H9 (cell line): ENCODE measurements around the gene C1QTNF7. TPM values are rescaled to one million over a fixed set of nuclear protein-coding genes. Genes with fewer than 3 reads are reported as not detected.

Experiments
- DNase-seq: peaks from one replicate; pipeline ENCODE4 v3.0.0-alpha.2; 2017
- H2AFZ ChIP-seq: one replicate; pipeline ENCODE4 v1.6.1; 2013; ENCODE audit warnings: mild to moderate bottlenecking, low read length, control low read depth, moderate library complexity
- H2AK5ac ChIP-seq: 2 replicates; pipeline ENCODE4 v1.6.1; 2013; ENCODE audit warnings: low read length, control low read depth, mixed read lengths; ENCODE audit not compliant: insufficient read length
- H2BK120ac ChIP-seq: one replicate; pipeline ENCODE4 v1.6.1; 2013; ENCODE audit warnings: low read depth, mild to moderate bottlenecking, low read length, control low read depth, inconsistent platforms; ENCODE audit not compliant: poor library complexity, severe bottlenecking
- H2BK12ac ChIP-seq: 2 replicates; pipeline ENCODE4 v1.6.1; 2013; ENCODE audit warnings: low read length, control low read depth, mixed read lengths, low read depth; ENCODE audit not compliant: insufficient read length
- H2BK15ac ChIP-seq: 2 replicates; pipeline ENCODE4 v1.6.1; 2013; ENCODE audit warnings: low read depth, low read length, control low read depth
- H2BK20ac ChIP-seq: one replicate; pipeline ENCODE4 v1.6.1; 2013; ENCODE audit warnings: low read depth, mild to moderate bottlenecking, low read length, control low read depth, inconsistent platforms; ENCODE audit not compliant: poor library complexity, severe bottlenecking
- H2BK5ac ChIP-seq: 2 replicates; pipeline ENCODE4 v1.6.1; 2013; ENCODE audit warnings: low read length, control low read depth, mixed read lengths; ENCODE audit not compliant: insufficient read length
- H3K14ac ChIP-seq: 2 replicates; pipeline ENCODE4 v1.6.1; 2013; ENCODE audit warnings: low read length, control low read depth; ENCODE audit not compliant: insufficient read depth
- H3K18ac ChIP-seq: 2 replicates; pipeline ENCODE4 v1.6.1; 2013; ENCODE audit warnings: low read depth, mild to moderate bottlenecking, mixed read lengths, low read length, control low read depth; ENCODE audit not compliant: insufficient read length
- H3K23ac ChIP-seq: 2 replicates; pipeline ENCODE4 v1.6.1; 2013; ENCODE audit warnings: low read length, control low read depth, mixed read lengths, low read depth; ENCODE audit not compliant: insufficient read length
- H3K23me2 ChIP-seq: 2 replicates; pipeline ENCODE4 v1.6.1; 2013; ENCODE audit warnings: low read depth, mild to moderate bottlenecking, mixed read lengths, low read length, control low read depth; ENCODE audit not compliant: insufficient read length, poor library complexity, severe bottlenecking
- H3K27ac ChIP-seq: 2 replicates; pipeline ENCODE4 v1.5.1; 2013; ENCODE audit warnings: low read length, control low read depth, mixed read lengths, low read depth; ENCODE audit not compliant: insufficient read length
- H3K27me3 ChIP-seq: 2 replicates; pipeline ENCODE4 v1.6.1; 2013; ENCODE audit warnings: low read length, control low read depth, inconsistent platforms; ENCODE audit not compliant: insufficient read depth
- H3K4ac ChIP-seq: 2 replicates; pipeline ENCODE4 v1.6.1; 2013; ENCODE audit warnings: low read depth, mild to moderate bottlenecking, control low read depth, inconsistent platforms, low read length, moderate library complexity
- H3K4me1 ChIP-seq: 2 replicates; pipeline ENCODE4 v1.6.1; 2013; ENCODE audit warnings: low read length, control low read depth, inconsistent platforms; ENCODE audit not compliant: insufficient read depth
- H3K4me2 ChIP-seq: 2 replicates; pipeline ENCODE4 v1.6.1; 2013; ENCODE audit warnings: low read length, control low read depth, mixed read lengths; ENCODE audit not compliant: insufficient read length, insufficient read depth
- H3K56ac ChIP-seq: 2 replicates; pipeline ENCODE4 v1.6.1; 2013; ENCODE audit warnings: low read depth, mild to moderate bottlenecking, mixed read lengths, low read length, control low read depth; ENCODE audit not compliant: insufficient read length
- H3K79me1 ChIP-seq: 2 replicates; pipeline ENCODE4 v1.6.1; 2013; ENCODE audit warnings: low read depth, mild to moderate bottlenecking, moderate library complexity, low read length, control low read depth, inconsistent platforms; ENCODE audit not compliant: insufficient read depth, poor library complexity, severe bottlenecking
- H3K79me2 ChIP-seq: 2 replicates; pipeline ENCODE4 v1.6.1; 2013; ENCODE audit warnings: low read length, control low read depth, inconsistent platforms; ENCODE audit not compliant: insufficient read depth
- H3K9ac ChIP-seq: 2 replicates; pipeline ENCODE4 v1.6.1; 2013; ENCODE audit warnings: low read length, control low read depth, mixed read lengths; ENCODE audit not compliant: insufficient read length; ENCODE audit errors: extremely low read depth
- H3K9me3 ChIP-seq: one replicate; pipeline ENCODE4 v1.6.1; 2013; ENCODE audit warnings: low read depth, low read length, inconsistent platforms; ENCODE audit not compliant: control insufficient read depth
- H3T11ph ChIP-seq: one replicate; pipeline ENCODE4 v1.6.1; 2013; ENCODE audit warnings: mild to moderate bottlenecking, low read length, control low read depth, inconsistent platforms
- H4K20me1 ChIP-seq: one replicate; pipeline ENCODE4 v1.6.1; 2013; ENCODE audit not compliant: control insufficient read depth, insufficient read length, insufficient read depth
- H4K5ac ChIP-seq: 2 replicates; pipeline ENCODE4 v1.6.1; 2013; ENCODE audit warnings: low read depth, mild to moderate bottlenecking, mixed read lengths, low read length, control low read depth; ENCODE audit not compliant: insufficient read length
- H4K8ac ChIP-seq: replicated peaks from 2 replicates; pipeline ENCODE4 v1.6.1; 2013; ENCODE audit warnings: low read length, control low read depth, mixed read lengths, low read depth; ENCODE audit not compliant: insufficient read length
- H4K91ac ChIP-seq: 2 replicates; pipeline ENCODE4 v1.6.1; 2013; ENCODE audit warnings: low read depth, mild to moderate bottlenecking, moderate library complexity, mixed read lengths, low read length, control low read depth; ENCODE audit not compliant: insufficient read length
- H3K27ac Mint-ChIP-seq, 3 experiments: 2 replicates in 2 of 3; 3 replicates in 1 of 3; pipeline ENCODE4 v1.8.0; 2020 to 2021; ENCODE audit warnings: mixed read lengths in 3 of 3, mild to moderate bottlenecking in 1 of 3, moderate library complexity in 1 of 3
- H3K27me3 Mint-ChIP-seq: 2 replicates; pipeline ENCODE4 v1.8.0; 2021; ENCODE audit warnings: low read depth, mild to moderate bottlenecking, moderate library complexity, mixed read lengths
- H3K36me3 Mint-ChIP-seq, 3 experiments: 2 replicates in 2 of 3; 3 replicates in 1 of 3; pipeline ENCODE4 v1.8.0; 2020 to 2021; ENCODE audit warnings: low read depth in 3 of 3, mixed read lengths in 3 of 3; ENCODE audit not compliant: insufficient read depth in 1 of 3
- H3K4me1 Mint-ChIP-seq, 2 experiments: 2 replicates each; pipeline ENCODE4 v1.8.0; 2020; ENCODE audit warnings: mixed read lengths in 2 of 2
- H3K4me3 Mint-ChIP-seq, 2 experiments: 2 replicates in 1 of 2; 3 replicates in 1 of 2; pipeline ENCODE4 v1.8.0; 2020 to 2021; ENCODE audit warnings: mild to moderate bottlenecking in 2 of 2, mixed read lengths in 2 of 2, moderate library complexity in 1 of 2
- H3K9me3 Mint-ChIP-seq, 2 experiments: 2 replicates in 1 of 2; 3 replicates in 1 of 2; pipeline ENCODE4 v1.8.0; 2020; ENCODE audit warnings: mild to moderate bottlenecking in 2 of 2, mixed read lengths in 2 of 2, moderate library complexity in 1 of 2
- WGBS: extraction: QIAGEN DNeasy Blood & Tissue Kit; methylation state at CpG from one replicate; pipeline ENCODE4 v1.1.7; 2013; ENCODE audit warnings: missing lambda C conversion rate, low lambda C conversion rate, mixed read lengths; ENCODE audit not compliant: insufficient read length; ENCODE audit errors: extremely low coverage; 5-methylcytosine and 5-hydroxymethylcytosine counted together
- total RNA-seq: library from RNA; stranded (reverse); gene quantifications from 2 replicates; pipeline ENCODE4 v1.2.1, GENCODE V29; 2021
- TF ChIP-seq, protein P1 (sequence below): fragments of 200-600 bp; sonication (generic); conservative IDR thresholded peaks from 3 replicates; pipeline ENCODE4 v1.8.0; 2021; ENCODE audit warnings: antibody characterized with exemption, mild to moderate bottlenecking

The C1QTNF7 gene
- total RNA-seq, 1 experiment from 2014 or later = not detected

DNA sequence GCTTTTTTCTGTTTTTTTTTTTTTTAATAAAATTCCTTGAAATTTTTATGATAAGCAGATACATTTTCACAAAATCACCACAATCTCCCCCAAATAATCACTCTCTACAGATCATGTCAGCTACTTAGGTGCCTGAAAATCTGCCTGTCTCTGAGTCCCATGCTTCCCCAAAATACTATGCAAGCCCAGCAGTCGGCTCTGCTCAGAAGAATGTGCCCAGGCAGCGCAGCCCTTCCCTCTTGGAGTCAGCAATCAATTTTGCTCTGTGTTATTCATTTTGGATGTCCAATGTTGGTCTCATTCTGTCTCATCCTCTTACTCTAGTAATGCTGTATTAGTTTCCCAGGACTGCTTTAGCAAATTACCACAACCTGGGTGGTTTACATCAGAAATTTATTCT is 24.9 kb upstream of the C1QTNF7 start:
- Histone ChIP-seq H2BK15ac (no peak overlapping the region), H3K23ac (no peak overlapping the region), H3K4me1 (peaks cover 4% of the 10 kb centered on the region; the same call in 1 of the 2 replicates), H4K20me1 (no peaks in the 10 kb centered on the region), H3K4ac (no peak overlapping the region), H3K79me2 (no peaks in the 10 kb centered on the region; the same call in 1 of the 2 replicates), H2BK20ac (no peak overlapping the region), H2BK120ac (no peak overlapping the region), H3K27me3 (no peaks in the 10 kb centered on the region), H2AK5ac (no peak overlapping the region), H4K5ac (no peak overlapping the region), H3K56ac (no peak overlapping the region), H3K23me2 (no peaks in the 10 kb centered on the region), H2BK5ac (no peak overlapping the region), H3K9me3 (no peaks in the 10 kb centered on the region), H3K79me1 (no peaks in the 10 kb centered on the region), H3T11ph (no peak overlapping the region), H2BK12ac (no peak overlapping the region), H4K91ac (no peak overlapping the region), H3K4me2 (no peak overlapping the region), H2AFZ (no peak overlapping the region), H3K18ac (no peak overlapping the region), H3K14ac (no peak overlapping the region), H3K9ac (no peak overlapping the region), H4K8ac (no peak overlapping the region), H3K27ac (no peak overlapping the region)
- no CpG with 5 or more reads among the region's 2 CpGs for WGBS
- H3K27me3 Mint-ChIP-seq = no peaks in the 10 kb centered on the region
- TF ChIP-seq, protein P1, sequence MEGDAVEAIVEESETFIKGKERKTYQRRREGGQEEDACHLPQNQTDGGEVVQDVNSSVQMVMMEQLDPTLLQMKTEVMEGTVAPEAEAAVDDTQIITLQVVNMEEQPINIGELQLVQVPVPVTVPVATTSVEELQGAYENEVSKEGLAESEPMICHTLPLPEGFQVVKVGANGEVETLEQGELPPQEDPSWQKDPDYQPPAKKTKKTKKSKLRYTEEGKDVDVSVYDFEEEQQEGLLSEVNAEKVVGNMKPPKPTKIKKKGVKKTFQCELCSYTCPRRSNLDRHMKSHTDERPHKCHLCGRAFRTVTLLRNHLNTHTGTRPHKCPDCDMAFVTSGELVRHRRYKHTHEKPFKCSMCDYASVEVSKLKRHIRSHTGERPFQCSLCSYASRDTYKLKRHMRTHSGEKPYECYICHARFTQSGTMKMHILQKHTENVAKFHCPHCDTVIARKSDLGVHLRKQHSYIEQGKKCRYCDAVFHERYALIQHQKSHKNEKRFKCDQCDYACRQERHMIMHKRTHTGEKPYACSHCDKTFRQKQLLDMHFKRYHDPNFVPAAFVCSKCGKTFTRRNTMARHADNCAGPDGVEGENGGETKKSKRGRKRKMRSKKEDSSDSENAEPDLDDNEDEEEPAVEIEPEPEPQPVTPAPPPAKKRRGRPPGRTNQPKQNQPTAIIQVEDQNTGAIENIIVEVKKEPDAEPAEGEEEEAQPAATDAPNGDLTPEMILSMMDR = no peak
- H3K27ac Mint-ChIP-seq = no peak overlapping the region
- H3K9me3 Mint-ChIP-seq = no peaks in the 10 kb centered on the region
- H3K4me1 Mint-ChIP-seq = peaks cover 14 to 18% of the 10 kb centered on the region in 2 experiments
- no peak overlapping the region for H3K4me3 Mint-ChIP-seq
- no peaks in the 10 kb centered on the region for H3K36me3 Mint-ChIP-seq
- DNase-seq = no peak
